Measurements from ENCODE around the gene RRP9.

The RRP9 gene

DNA sequence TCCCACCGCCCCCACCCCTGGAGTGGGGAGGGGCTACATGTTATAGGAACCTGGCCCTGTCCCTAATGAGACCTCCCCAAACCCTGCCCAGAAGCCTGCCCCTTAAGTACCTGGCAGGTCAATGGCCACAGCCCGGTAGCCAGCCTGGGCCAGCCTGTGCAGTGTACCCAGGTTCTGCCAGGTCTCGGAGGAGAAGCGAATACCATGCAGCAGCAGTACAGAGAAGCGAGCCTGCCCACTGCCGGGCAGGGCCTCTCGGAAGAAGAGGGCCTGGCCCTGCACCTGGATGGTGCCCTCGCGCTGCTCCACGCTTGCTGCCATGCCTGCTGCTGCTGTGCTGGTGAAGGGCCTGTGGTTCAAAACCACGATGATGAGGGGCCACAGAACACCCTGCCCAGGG lies 29.6 kb upstream of the RRP9 start:
- DNase-seq (ENCODE audit: low spot score), result no peak

- DNase-seq (ENCODE audit: low spot score), result no peak
Measured at GRCh38 chr3:51970606-51971300, 29.0 kb upstream of the RRP9 start.

DNA sequence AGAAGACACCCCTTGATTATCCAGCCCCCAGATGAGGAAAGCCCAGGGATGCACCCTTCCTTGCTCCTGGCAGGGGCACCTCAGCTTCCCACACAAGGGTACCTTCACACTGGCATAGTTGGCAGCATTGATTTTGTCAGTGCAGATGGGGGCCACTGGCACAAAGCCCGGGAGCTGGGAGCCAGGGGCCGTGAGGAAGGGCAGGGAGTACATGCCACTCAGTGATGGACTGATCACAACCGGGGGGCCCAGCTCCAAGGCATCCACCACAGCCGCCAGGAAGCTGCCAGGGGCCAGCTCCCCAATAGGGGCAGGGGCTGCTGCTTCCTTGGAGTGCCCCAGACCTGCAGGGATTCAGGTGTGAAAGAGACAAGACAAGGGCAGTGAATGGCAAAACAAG lies 28.1 kb upstream of the RRP9 start:
- no peak for DNase-seq (ENCODE audit: low spot score)

DNA sequence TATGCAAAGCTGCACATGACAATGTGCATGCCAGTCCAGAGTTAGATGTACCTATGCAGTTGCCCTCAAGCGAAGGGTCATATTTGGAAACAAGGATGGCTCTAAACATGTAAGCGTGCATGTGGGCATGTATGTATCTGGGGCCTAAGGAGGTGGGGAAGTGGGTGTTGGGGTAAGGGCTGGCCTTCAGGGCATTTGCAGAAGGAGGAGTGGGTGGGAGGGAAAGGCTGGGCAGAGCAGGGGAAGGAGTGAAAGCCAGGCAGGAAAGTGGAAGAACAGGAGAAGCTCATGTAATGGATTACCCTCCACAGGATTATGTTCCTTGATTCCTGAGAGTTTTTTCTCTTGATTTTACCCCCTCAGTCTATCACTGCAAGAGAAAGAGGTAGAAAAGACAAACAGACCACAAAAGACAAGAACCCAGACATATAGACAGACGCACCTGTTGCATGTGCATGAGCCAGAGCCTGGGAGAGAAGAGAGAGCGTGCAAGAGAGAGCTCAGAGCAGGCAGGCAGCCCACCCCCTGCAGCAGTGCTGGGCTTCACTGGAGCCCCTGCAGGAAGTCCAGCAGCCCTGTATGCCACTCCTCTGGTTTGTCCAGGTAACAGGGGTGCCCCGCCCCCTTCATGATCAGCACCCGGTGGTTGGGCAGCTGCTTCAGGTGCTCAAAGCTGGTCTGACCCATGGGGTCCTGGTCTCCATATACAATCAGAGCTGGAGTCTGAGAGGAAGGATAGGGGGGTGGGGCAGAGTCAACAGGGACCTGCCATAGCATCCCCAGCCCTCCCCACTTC lies 27.4 kb upstream of the RRP9 start:
- DNase-seq (ENCODE audit: low spot score), result no peak

- no peak for DNase-seq (ENCODE audit: low spot score)
Measured at GRCh38 chr3:51968170-51968775, 26.6 kb upstream of the RRP9 start.

GRCh38 chr3:51967384-51968169 lies 25.9 kb upstream of the RRP9 start, which contains the start of gene PCBP4:
Gene PCBP4, minus strand, starts transcription at chr3:51967454. Its CDS starts 6,214 bp downstream, at chr3:51961240.
- peak; percentile 27 for DNase-seq (ENCODE audit: low spot score)

DNA sequence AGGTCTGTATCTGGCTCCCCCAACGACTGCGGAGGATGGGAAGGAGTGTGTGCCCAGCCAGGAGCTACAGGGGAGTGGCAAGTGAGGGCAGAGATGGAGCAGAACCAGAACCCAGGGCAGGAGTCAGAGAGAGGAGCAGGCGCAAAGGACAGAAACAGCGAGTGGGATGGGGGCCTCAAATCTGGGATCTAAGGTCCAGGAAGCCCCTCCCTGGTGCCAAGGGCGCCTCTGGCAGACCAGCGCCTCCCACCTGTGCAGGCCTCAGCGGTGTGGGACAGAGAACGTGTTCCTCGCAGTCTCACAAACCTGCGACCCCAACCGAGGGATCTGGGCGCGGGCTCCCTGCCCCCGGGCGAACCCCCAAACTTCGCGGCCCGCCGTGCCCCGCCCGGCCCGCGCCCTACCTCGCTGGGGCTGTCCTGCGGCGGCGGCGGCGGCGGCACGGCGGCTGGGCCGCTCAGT lies 25.2 kb upstream of the RRP9 start:
- DNase-seq (ENCODE audit: low spot score), result no peak

GRCh38 chr3:51966486-51966885 lies 24.8 kb upstream of the RRP9 start:
- no peak for DNase-seq (ENCODE audit: low spot score)

DNA sequence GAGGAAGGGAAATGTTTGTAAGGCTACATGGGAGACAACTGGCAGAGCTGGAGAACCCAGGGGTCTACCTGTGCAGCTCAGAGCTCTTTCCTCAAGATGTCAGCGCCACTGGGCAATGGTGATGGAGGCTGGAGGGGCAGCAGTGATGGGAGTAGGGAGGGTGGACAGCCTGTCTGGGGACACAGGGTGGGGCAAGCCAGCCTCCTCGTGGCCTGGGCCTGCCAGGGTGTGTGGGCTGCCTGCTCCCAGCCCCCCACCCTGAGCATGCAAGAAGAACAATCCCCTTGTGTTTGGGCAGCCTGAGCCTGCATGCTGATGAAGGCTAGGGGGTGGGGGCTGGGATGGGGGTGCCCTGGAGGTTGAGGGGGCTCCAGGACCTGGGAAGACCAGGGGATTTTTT lies 24.3 kb upstream of the RRP9 start:
- DNase-seq (ENCODE audit: low spot score), result no peak

GRCh38 chr3:51964521-51964920 lies 22.8 kb upstream of the RRP9 start:
- DNase-seq (ENCODE audit: low spot score), result no peak

GRCh38 chr3:51963951-51964451 lies 22.3 kb upstream of the RRP9 start:
- DNase-seq (ENCODE audit: low spot score), result no peak

DNA sequence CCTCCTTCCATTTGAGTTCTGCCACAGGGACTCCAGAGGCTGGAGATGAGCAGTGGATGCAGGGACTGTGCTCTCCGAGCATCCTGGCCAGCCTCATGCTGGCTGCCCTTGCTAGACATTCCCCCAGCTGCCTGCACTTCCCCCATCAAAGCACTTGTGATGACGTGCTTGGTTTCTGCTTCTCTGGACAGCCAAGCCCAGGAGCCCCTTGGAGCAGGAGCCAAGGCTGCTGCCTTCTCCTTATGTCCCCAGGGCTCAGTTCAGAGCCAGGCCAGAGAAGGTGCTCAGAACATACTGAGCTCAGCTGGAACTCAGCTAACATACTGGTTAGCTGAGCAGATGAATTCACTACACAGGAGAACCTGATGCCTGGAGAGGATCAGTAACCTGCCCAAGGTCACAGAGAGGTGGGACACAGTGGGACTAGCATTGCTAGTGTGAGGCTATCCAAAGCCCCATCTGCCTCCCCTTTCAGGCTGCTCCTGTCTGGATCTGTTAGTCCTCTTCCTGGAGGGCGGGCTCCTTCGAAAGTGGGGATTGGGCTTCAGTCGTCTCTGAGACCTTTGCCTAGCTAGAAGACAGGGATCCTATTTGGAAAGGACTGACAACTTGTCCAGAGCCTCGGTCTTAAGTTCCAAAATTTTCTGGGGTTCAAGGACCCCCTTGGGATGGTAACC lies 21.3 kb upstream of the RRP9 start:
- DNase-seq (ENCODE audit: low spot score), result no peak

GRCh38 chr3:51961602-51962569 lies 20.2 kb upstream of the RRP9 start:
- no peak for DNase-seq (ENCODE audit: low spot score)

DNA sequence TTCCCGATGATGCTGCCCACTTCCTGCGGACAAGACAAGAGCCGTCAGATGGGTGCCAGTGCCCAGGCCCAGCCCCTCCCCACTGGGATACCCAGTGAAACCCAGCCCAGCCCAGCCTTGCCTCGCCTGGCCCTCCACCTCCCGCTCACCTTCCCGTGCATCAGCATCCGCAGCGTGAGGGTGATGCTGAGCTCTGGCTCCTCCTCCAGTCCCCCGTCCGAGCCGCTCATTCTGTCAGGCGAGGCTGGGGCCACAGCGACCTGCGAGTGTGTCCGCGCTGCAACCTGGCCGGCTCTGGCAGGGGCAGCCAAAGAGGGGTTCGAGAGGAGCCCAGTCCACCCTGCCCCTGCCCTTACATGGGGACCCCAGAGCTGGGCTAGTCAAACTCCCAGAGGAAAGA lies 19.3 kb upstream of the RRP9 start:
- no peak for DNase-seq (ENCODE audit: low spot score)

DNA sequence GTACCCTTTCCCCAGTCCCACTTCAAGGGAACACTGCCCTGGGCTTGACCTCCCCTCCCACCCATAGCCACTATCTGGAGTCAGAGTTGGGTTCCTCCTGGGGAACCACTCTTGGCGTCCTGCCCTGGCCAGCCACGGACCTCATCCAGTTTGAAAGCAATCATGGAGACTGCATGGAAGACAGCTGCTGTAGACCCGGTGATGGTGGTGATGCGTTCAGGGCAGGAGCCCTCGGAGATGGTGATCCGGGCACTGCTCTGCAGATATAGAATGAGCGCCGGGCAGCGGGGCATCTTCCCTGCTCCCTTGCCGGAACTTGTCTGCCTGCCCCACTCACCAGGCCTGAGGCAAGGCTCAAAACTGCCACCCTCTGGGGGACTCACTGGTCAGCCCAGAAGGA lies 18.7 kb upstream of the RRP9 start:
- no peak for DNase-seq (ENCODE audit: low spot score)

DNA sequence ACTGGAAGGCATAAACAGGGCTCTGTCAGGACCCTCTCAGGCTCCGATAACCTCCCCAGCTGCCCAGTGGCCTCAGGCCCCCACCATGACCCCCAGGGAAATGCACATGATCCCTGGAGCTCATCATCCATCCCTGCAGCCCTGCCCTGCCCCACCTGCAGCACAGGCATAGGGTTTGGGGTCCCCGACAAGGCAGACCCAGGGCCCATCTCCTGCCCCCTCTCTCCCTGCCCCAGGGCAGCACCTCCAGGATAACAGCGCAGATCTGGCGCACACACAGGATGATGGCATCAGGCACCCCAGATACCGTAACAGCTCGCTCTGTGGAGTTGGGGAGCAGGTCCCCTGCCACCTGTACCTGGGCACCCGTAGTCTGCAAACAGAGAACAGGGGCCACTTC lies 17.9 kb upstream of the RRP9 start:
- no peak for DNase-seq (ENCODE audit: low spot score)

DNA sequence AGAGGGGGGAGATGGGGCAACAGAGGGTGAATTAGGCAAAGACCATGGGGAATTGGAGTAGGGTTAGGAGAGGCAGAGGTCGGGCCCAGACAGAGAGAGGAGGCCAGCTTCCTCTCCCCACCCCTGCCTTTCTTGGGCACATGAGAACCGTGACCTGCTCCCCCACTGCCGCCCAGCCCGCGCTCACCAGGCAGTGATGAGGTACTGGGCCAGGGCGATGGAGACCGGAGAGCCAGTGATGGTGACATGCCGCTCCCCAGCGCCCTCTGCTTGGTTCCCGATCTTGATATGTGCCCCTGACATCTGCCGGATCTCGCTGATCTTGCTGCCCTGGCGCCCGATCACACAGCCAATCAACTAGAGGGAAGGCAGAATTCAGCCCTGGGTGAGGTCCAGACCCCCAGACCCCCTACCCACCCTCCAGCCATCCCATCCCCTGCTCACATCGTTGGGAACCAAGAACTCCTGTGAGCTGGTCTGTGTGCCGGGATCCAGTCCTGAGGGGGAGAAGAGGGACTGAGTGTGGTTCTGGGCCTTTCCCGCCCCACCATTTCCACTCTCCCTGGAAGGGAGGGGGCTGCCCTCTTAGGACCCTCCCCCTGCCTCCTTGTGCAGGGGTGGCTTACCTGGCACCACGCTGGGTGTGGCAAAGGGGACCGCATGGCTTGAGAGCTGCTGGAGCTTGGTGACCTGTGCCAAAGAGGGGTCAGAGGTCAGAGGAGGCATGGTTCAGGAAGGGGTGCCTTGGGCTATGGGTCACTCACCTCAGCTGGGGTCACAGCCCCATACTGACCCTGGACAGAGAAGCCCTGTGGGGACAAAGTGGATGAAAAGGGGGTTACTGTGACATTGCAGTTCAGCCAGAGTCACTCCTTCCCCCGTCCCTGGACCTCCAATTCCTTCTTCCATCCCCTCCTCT lies 17.2 kb upstream of the RRP9 start:
- DNase-seq (ENCODE audit: low spot score), result no peak

DNA sequence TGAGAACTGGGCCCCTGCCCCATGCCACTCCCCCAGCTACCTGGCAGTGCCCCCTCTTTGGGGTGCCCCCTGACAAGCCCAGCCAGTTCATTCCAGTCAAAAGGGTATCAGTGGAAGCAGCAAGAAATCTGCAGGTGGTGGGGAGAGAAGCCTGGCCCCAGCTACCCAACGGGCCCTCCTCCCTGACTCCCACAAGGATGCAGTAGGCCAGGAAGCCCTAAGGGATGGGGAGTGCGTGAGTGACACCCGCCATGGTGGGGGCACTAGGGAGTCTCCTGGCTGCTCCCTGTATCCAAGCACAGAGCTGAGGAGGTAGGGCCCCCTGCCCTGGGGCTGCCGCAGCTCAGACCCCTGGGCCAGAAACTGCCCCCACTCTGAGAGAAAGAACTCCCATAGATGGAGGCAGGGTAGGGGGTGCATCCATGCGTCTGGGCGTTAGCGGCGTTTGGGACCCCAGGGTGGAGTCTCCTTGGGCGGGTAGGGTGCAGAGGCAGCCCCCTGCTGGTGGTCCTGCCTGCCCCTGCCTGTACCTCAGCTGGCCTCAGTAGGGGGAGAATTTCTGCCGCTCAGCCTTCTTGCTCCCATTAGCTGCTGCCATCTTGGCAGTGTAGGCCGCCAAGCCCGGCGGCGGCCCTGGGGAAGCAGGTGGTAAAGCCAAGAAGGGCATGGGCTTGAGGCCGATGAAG lies 16.0 kb upstream of the RRP9 start:
- DNase-seq (ENCODE audit: low spot score), result no peak

Measured in CD4-positive, alpha-beta T cell treated with Interleukin-2 at 100 ng/mL for 4 hours (primary cell).